Measurements from ENCODE around the gene MORC2.

DNA sequence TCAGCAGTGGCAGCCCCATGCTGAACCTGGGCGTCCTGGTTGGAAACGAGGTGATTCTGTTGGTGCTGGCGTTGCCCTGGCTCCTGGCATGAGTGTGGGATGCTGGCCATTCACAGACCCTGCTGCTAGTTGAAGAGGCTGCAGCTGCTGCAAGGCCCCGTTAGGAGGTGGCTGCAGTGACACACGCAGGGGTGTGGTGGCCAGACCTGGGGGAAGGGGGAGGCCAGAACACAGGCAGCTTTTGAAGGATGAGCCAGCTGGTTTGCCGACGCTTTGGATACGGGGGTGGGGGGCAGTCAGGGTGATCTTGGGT, 77.2 kb downstream of the MORC2 start:
- TF ChIP-seq ZNF324 (tag by site-specific recombination; IDR thresholded peaks at IDR 0.05) (no peak), ZNF600 (tag by site-specific recombination; IDR thresholded peaks at IDR 0.05) (no peak), EGR2 (tag by site-specific recombination; IDR thresholded peaks at IDR 0.05; ENCODE audit: low read depth) (no peak), ZNF701 (tag by site-specific recombination; IDR thresholded peaks at IDR 0.05) (no peak), ZNF223 (tag by site-specific recombination; IDR thresholded peaks at IDR 0.05) (no peak)
- TF ChIP-seq, protein P1, sequence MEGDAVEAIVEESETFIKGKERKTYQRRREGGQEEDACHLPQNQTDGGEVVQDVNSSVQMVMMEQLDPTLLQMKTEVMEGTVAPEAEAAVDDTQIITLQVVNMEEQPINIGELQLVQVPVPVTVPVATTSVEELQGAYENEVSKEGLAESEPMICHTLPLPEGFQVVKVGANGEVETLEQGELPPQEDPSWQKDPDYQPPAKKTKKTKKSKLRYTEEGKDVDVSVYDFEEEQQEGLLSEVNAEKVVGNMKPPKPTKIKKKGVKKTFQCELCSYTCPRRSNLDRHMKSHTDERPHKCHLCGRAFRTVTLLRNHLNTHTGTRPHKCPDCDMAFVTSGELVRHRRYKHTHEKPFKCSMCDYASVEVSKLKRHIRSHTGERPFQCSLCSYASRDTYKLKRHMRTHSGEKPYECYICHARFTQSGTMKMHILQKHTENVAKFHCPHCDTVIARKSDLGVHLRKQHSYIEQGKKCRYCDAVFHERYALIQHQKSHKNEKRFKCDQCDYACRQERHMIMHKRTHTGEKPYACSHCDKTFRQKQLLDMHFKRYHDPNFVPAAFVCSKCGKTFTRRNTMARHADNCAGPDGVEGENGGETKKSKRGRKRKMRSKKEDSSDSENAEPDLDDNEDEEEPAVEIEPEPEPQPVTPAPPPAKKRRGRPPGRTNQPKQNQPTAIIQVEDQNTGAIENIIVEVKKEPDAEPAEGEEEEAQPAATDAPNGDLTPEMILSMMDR (tag by site-specific recombination; IDR thresholded peaks at IDR 0.05), result no peak
- TF ChIP-seq, protein P2, sequence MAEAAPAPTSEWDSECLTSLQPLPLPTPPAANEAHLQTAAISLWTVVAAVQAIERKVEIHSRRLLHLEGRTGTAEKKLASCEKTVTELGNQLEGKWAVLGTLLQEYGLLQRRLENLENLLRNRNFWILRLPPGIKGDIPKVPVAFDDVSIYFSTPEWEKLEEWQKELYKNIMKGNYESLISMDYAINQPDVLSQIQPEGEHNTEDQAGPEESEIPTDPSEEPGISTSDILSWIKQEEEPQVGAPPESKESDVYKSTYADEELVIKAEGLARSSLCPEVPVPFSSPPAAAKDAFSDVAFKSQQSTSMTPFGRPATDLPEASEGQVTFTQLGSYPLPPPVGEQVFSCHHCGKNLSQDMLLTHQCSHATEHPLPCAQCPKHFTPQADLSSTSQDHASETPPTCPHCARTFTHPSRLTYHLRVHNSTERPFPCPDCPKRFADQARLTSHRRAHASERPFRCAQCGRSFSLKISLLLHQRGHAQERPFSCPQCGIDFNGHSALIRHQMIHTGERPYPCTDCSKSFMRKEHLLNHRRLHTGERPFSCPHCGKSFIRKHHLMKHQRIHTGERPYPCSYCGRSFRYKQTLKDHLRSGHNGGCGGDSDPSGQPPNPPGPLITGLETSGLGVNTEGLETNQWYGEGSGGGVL (tag by site-specific recombination; IDR thresholded peaks at IDR 0.05), result no peak
- TF ChIP-seq, protein P3, sequence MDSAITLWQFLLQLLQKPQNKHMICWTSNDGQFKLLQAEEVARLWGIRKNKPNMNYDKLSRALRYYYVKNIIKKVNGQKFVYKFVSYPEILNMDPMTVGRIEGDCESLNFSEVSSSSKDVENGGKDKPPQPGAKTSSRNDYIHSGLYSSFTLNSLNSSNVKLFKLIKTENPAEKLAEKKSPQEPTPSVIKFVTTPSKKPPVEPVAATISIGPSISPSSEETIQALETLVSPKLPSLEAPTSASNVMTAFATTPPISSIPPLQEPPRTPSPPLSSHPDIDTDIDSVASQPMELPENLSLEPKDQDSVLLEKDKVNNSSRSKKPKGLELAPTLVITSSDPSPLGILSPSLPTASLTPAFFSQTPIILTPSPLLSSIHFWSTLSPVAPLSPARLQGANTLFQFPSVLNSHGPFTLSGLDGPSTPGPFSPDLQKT (IDR thresholded peaks at IDR 0.05; ENCODE audit: borderline replicate concordance, low read depth, low read length), result no peak
